ENCODE results near the gene PGGHG.
"Not testable (repeated sequence)": the region's sequence is repeated elsewhere in the genome, so short reads cannot be mapped to it uniquely, and the experiment has no call there.

PGGHG gene

GRCh38 chr11:285021-285893 lies 3.7 kb upstream of the PGGHG start:
- no peak for DNase-seq (ENCODE audit: low spot score)

- no peak for DNase-seq (ENCODE audit: low spot score)
Measured at GRCh38 chr11:285894-286220, 3.1 kb upstream of the PGGHG start.

GRCh38 chr11:286977-287820 lies 1.7 kb upstream of the PGGHG start:
- DNase-seq (ENCODE audit: low spot score): not testable (repeated sequence)

GRCh38 chr11:287821-288477 lies 977 bp upstream of the PGGHG start:
- DNase-seq (ENCODE audit: low spot score): no peak

GRCh38 chr11:289398-289711 lies 429 bp downstream of the PGGHG start:
- DNase-seq (ENCODE audit: low spot score): no peak

- no peak for DNase-seq (ENCODE audit: low spot score)
Measured at GRCh38 chr11:289712-290620, 1.0 kb downstream of the PGGHG start.

- no peak for DNase-seq (ENCODE audit: low spot score)
Measured at GRCh38 chr11:290621-291231, 1.8 kb downstream of the PGGHG start.

- no peak for DNase-seq (ENCODE audit: low spot score)
Measured at GRCh38 chr11:291281-292210, 2.6 kb downstream of the PGGHG start.

GRCh38 chr11:292211-293121 lies 3.5 kb downstream of the PGGHG start:
- no peak for DNase-seq (ENCODE audit: low spot score)

GRCh38 chr11:293271-293851 lies 4.4 kb downstream of the PGGHG start:
- no peak for DNase-seq (ENCODE audit: low spot score)

GRCh38 chr11:293852-294661 lies 5.1 kb downstream of the PGGHG start:
- no peak for DNase-seq (ENCODE audit: low spot score)

GRCh38 chr11:294780-295179 lies 5.9 kb downstream of the PGGHG start:
- no peak for DNase-seq (ENCODE audit: low spot score)

- DNase-seq (ENCODE audit: low spot score): no peak
Measured at GRCh38 chr11:295351-296170, 6.6 kb downstream of the PGGHG start.

- no peak for DNase-seq (ENCODE audit: low spot score)
Measured at GRCh38 chr11:296171-297050, 7.5 kb downstream of the PGGHG start.

GRCh38 chr11:297051-297585 lies 8.2 kb downstream of the PGGHG start:
- DNase-seq (ENCODE audit: low spot score): no peak

Data from hematopoietic multipotent progenitor cell treated with erythropoietin and hydrocortisone succinate and interleukin-3 and kit ligand, for 17 days (in vitro differentiated cells).